PC-9 (cell line): ENCODE results near the gene GAN. TPM values are rescaled to one million over a fixed set of nuclear protein-coding genes. Genes with fewer than 3 reads are reported as not detected.

Experiments used
- BruUV-seq: library from RNA; stranded (reverse); fragments of 400-500 nt; replicated peaks from 2 replicates; lab custom pipeline; 2021; lab: Mats Ljungman, UMichigan
- CTCF ChIA-PET: fragments of 300-600 bp; sonication (Branson Sonifier 250); formaldehyde crosslinking; loops from one replicate; lab custom pipeline; 2022; ENCODE audit warnings: antibody characterized with exemption; lab: Charles Lee
- POLR2A ChIA-PET: fragments of 300-600 bp; sonication (Branson Sonifier 250); formaldehyde crosslinking; loops from one replicate; lab custom pipeline; 2022; ENCODE audit warnings: antibody characterized with exemption; ENCODE audit not compliant: unreplicated experiment; lab: Charles Lee
- DNase-seq, 2 experiments: peaks; one replicate each; pipeline versions ENCODE4 v3.0.0 to v3.0.0-alpha.2; 2015 to 2022; ENCODE audit warnings: mixed read lengths in 1 of 2
- H2AFZ ChIP-seq: fragments of 200-600 bp; sonication (generic); 2 replicates; pipeline ENCODE4 v1.8.1; 2017; ENCODE audit warnings: antibody characterized with exemption
- H3F3A ChIP-seq: fragments of 200-600 bp; sonication (generic); 2 replicates; pipeline ENCODE4 v1.8.1; 2017; ENCODE audit warnings: antibody characterized with exemption, mild to moderate bottlenecking, low read depth; ENCODE audit not compliant: insufficient read depth
- H3K27ac ChIP-seq: fragments of 200-600 bp; sonication (generic); 2 replicates; pipeline ENCODE4 v1.6.1; 2016; ENCODE audit warnings: mixed run types
- H3K27me3 ChIP-seq: fragments of 200-600 bp; sonication (generic); 2 replicates; pipeline ENCODE4 v1.6.1; 2016; ENCODE audit warnings: low read depth, mixed run types; ENCODE audit not compliant: insufficient read depth
- H3K36me3 ChIP-seq: fragments of 200-600 bp; sonication (generic); 2 replicates; pipeline ENCODE4 v1.6.1; 2016; ENCODE audit warnings: low read depth, mixed run types
- H3K4me1 ChIP-seq: fragments of 200-600 bp; sonication (generic); replicated peaks from 2 replicates; pipeline ENCODE4 v1.6.1; 2016; ENCODE audit warnings: mixed run types; ENCODE audit not compliant: insufficient read depth
- H3K4me2 ChIP-seq: fragments of 200-600 bp; sonication (generic); 2 replicates; pipeline ENCODE4 v1.6.1; 2017; ENCODE audit warnings: mixed run types
- H3K4me3 ChIP-seq: fragments of 200-600 bp; sonication (generic); 2 replicates; pipeline ENCODE4 v1.6.1; 2016; ENCODE audit warnings: mixed run types
- H3K79me2 ChIP-seq: fragments of 200-600 bp; sonication (generic); 2 replicates; pipeline ENCODE4 v1.6.1; 2017; ENCODE audit warnings: low read depth, mixed run types
- H3K9me2 ChIP-seq: fragments of 200-600 bp; sonication (generic); 2 replicates; pipeline ENCODE4 v1.8.1; 2017; ENCODE audit warnings: mild to moderate bottlenecking; ENCODE audit not compliant: insufficient read depth
- H3K9me3 ChIP-seq: fragments of 200-600 bp; sonication (generic); 2 replicates; pipeline ENCODE4 v1.8.1; 2016; ENCODE audit warnings: low read depth; ENCODE audit not compliant: insufficient read depth
- H4K20me1 ChIP-seq: fragments of 200-600 bp; sonication (generic); 2 replicates; pipeline ENCODE4 v1.8.1; 2017; ENCODE audit not compliant: insufficient read depth
- CTCF ChIP-seq: fragments of 200-600 bp; sonication (generic); conservative IDR thresholded peaks from 2 replicates; pipeline ENCODE4 v1.6.1; 2017; ENCODE audit warnings: mixed run types, antibody characterized with exemption, mild to moderate bottlenecking, moderate library complexity
- EZH2 ChIP-seq: fragments of 200-600 bp; sonication (generic); IDR thresholded peaks from 2 replicates; pipeline ENCODE4 v1.8.0; 2017; ENCODE audit warnings: antibody characterized with exemption, low read depth
- intact Hi-C: fragments of 100-400 bp; cut with micrococcal nuclease; formaldehyde crosslinking; loops from one replicate; pipeline ENCODE4 v1.10.0; 2022; ENCODE audit not compliant: unreplicated experiment
- total RNA-seq: library from RNA; stranded (reverse); gene quantifications from 2 replicates; pipeline ENCODE4 v1.2.3, GENCODE V29; 2021

Gene GAN
- total RNA-seq, 1 experiment from 2014 or later: 11.9 TPM

- Histone ChIP-seq H3K9me3 (no peaks in the 10 kb centered on the region), H3K9me2 (no peaks in the 10 kb centered on the region), H3K4me2 (peak overlapping the region; percentile 98), H3K27me3 (no peaks in the 10 kb centered on the region), H3K4me3 (peak overlapping the region; percentile 67), H3K36me3 (no peaks in the 10 kb centered on the region), H3F3A (0 out of 2 replicates have a peak, but pooled peaks cover 14% of the 10 kb centered on the region), H3K79me2 (peaks cover 75% of the 10 kb centered on the region), H4K20me1 (0 out of 2 replicates have a peak, but pooled peaks cover 14% of the 10 kb centered on the region), H3K4me1 (peaks cover 44% of the 10 kb centered on the region), H2AFZ (peak overlapping the region; percentile 91), H3K27ac (no peak overlapping the region)
- TF ChIP-seq EZH2: no peak
- no peak for TF ChIP-seq CTCF
- ChIA-PET CTCF (interaction anchor here (0.6 to 0.7 kb wide), 3 partner anchors 36 to 433 kb away, joined by 7 to 10 read pairs (median 9); no protein-coding TSS in a partner anchor), POLR2A (interaction anchor here (0.6 to 1.0 kb wide), 4 partner anchors 48 to 239 kb away, joined by 3 read pairs; partner anchors contain the start of gene C16orf46)
- DNase-seq: peak in 1 of 2 experiments; percentile 46
- BruUV-seq: no TSS peak
- intact Hi-C loops: loop anchor here (2.0 to 10.0 kb wide), 3 partner anchors 49 to 281 kb away; partner anchors contain the start of genes ATMIN and C16orf46
Measured at GRCh38 chr16:81315271-81316175, 761 bp downstream of the GAN start.

DNA sequence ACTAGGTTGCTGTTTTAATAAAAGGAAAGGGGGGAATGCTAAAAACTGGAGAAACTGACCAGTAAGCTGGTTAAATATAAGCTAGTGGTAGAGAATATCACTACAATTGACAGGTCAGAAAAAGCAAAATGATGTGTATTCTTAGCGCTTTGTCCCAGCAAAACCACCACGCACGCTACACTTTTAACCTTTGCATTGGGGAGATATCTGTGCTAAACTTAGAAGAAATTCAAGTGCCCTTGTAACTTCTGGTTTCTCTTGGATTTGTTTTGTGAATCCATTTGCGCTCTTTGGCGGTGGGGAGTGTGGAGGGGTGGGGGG lies 1.4 kb downstream of the GAN start:
- no TSS peak for BruUV-seq
- peak overlapping the region; percentile 98 for H3K4me2 ChIP-seq
- TF ChIP-seq CTCF (no peak), EZH2 (no peak)
- H3K9me2 ChIP-seq: no peaks in the 10 kb centered on the region
- H3K27ac ChIP-seq: no peak overlapping the region
- no peak for DNase-seq
- peak overlapping the region; percentile 67 for H3K4me3 ChIP-seq
- H4K20me1 ChIP-seq: 0 out of 2 replicates have a peak, but pooled peaks cover 18% of the 10 kb centered on the region
- 0 out of 2 replicates have a peak, but pooled peaks cover 14% of the 10 kb centered on the region for H3F3A ChIP-seq
- H2AFZ ChIP-seq: peak overlapping the region; percentile 91
- intact Hi-C loops: loop anchor here (10.0 kb wide), 1 partner anchor 241 kb away; the partner anchor contains the start of gene C16orf46
- CTCF ChIA-PET: no interaction called here
- H3K9me3 ChIP-seq: no peaks in the 10 kb centered on the region
- H3K4me1 ChIP-seq: peaks cover 44% of the 10 kb centered on the region
- POLR2A ChIA-PET: no interaction called here
- H3K36me3 ChIP-seq: no peaks in the 10 kb centered on the region
- peaks cover 81% of the 10 kb centered on the region for H3K79me2 ChIP-seq
- no peaks in the 10 kb centered on the region for H3K27me3 ChIP-seq

GRCh38 chr16:81318711-81319110 lies 3.9 kb downstream of the GAN start:
- Histone ChIP-seq H3K4me2 (no peak overlapping the region), H3K79me2 (peaks cover 87% of the 10 kb centered on the region), H3F3A (0 out of 2 replicates have a peak, but pooled peaks cover 14% of the 10 kb centered on the region), H3K9me3 (no peaks in the 10 kb centered on the region), H3K9me2 (peaks cover 3% of the 10 kb centered on the region; the same call in 1 of the 2 replicates), H4K20me1 (0 out of 2 replicates have a peak, but pooled peaks cover 18% of the 10 kb centered on the region), H2AFZ (no peak overlapping the region), H3K36me3 (no peaks in the 10 kb centered on the region), H3K27me3 (no peaks in the 10 kb centered on the region), H3K4me3 (no peak overlapping the region), H3K27ac (no peak overlapping the region), H3K4me1 (peaks cover 35% of the 10 kb centered on the region)
- DNase-seq: no peak
- POLR2A ChIA-PET: no interaction called here
- CTCF ChIA-PET: no interaction called here
- intact Hi-C loops: loop anchor here (10.0 kb wide), 1 partner anchor 244 kb away; the partner anchor contains the start of gene C16orf46
- TF ChIP-seq EZH2 (no peak), CTCF (no peak)
- no TSS peak for BruUV-seq
